ENCODE results near the gene ZNF709.

The ZNF709 gene

GRCh38 chr19:12453495-12453894, 31.1 kb downstream of the ZNF709 start:
- H3K18ac ChIP-seq (ENCODE audit: low read length) = no peak overlapping the region
- DNase-seq (ENCODE audit: low spot score) = no peak
- H3K23ac ChIP-seq (ENCODE audit: low read depth, low read length, poor library complexity) = no peak overlapping the region
- H2AFZ ChIP-seq (ENCODE audit: low read length) = no peak overlapping the region
- no peak overlapping the region for H3K4me3 ChIP-seq (ENCODE audit: low read length in 2 of 2)
- no peak overlapping the region for H2BK12ac ChIP-seq (ENCODE audit: low read length)
- no peak overlapping the region for H2BK15ac ChIP-seq (ENCODE audit: low read length)
- no peaks in the 10 kb centered on the region for H3K27me3 ChIP-seq (ENCODE audit: control insufficient read depth in 3 of 3, insufficient read depth in 3 of 3, low read depth in 1 of 3, low read length in 3 of 3)
- H3K79me1 ChIP-seq (ENCODE audit: low read depth, low read length) = no peaks in the 10 kb centered on the region
- WGBS, 2 donors (ENCODE audit: extremely low coverage in 2 of 2, insufficient read length in 2 of 2, insufficient replicate concordance in 1 of 2) = no CpG with 5 or more reads among the region's 6 CpGs
- H3K9ac ChIP-seq (ENCODE audit: low read depth, low read length, poor library complexity) = no peak overlapping the region
- H3K14ac ChIP-seq (ENCODE audit: low read length) = no peak overlapping the region
- no peaks in the 10 kb centered on the region for H3K4me1 ChIP-seq (ENCODE audit: control insufficient read depth in 2 of 2, insufficient read depth in 1 of 2, low read depth in 1 of 2, low read length in 2 of 2)
- no peak overlapping the region for H3K4ac ChIP-seq (ENCODE audit: low read length)
- peaks cover 0 to 31% of the 10 kb centered on the region in 2 donors for H3K36me3 ChIP-seq (replicated peaks in 1 of 2; ENCODE audit: control insufficient read depth in 2 of 2, insufficient read depth in 2 of 2, low read length in 2 of 2)
- H2BK5ac ChIP-seq (ENCODE audit: low read length) = no peak overlapping the region
- no peak overlapping the region for H4K91ac ChIP-seq (ENCODE audit: low read depth, low read length, poor library complexity)
- H3K4me2 ChIP-seq (ENCODE audit: insufficient read depth, low read length, poor library complexity, severe bottlenecking) = no peak overlapping the region
- peaks cover 15 to 89% of the 10 kb centered on the region in 2 donors for H3K9me3 ChIP-seq (replicated peaks in 1 of 2; ENCODE audit: control insufficient read depth in 2 of 2, insufficient read depth in 1 of 2, low read depth in 1 of 2, low read length in 2 of 2)
- H2BK120ac ChIP-seq (ENCODE audit: low read depth, low read length) = no peak overlapping the region
- no peak overlapping the region for H2AK5ac ChIP-seq (ENCODE audit: low read depth, low read length)
- H3K27ac ChIP-seq (replicated peaks; ENCODE audit: low read length) = no peak overlapping the region
- H4K8ac ChIP-seq (ENCODE audit: low read depth, low read length) = no peak overlapping the region

- Histone ChIP-seq H3K79me1 (ENCODE audit: low read depth, low read length) (no peaks in the 10 kb centered on the region), H3K27ac (replicated peaks; ENCODE audit: low read length) (no peak overlapping the region), H4K8ac (ENCODE audit: low read depth, low read length) (no peak overlapping the region), H3K4me2 (ENCODE audit: insufficient read depth, low read length, poor library complexity, severe bottlenecking) (no peak overlapping the region), H3K27me3 (ENCODE audit: control insufficient read depth in 3 of 3, insufficient read depth in 3 of 3, low read depth in 1 of 3, low read length in 3 of 3) (no peaks in the 10 kb centered on the region), H3K23ac (ENCODE audit: low read depth, low read length, poor library complexity) (no peak overlapping the region), H4K91ac (ENCODE audit: low read depth, low read length, poor library complexity) (no peak overlapping the region), H3K9me3 (replicated peaks in 1 of 2; ENCODE audit: control insufficient read depth in 2 of 2, insufficient read depth in 1 of 2, low read depth in 1 of 2, low read length in 2 of 2) (peaks cover 15 to 73% of the 10 kb centered on the region in 2 donors), H3K14ac (ENCODE audit: low read length) (no peak overlapping the region), H2BK5ac (ENCODE audit: low read length) (no peak overlapping the region), H3K9ac (ENCODE audit: low read depth, low read length, poor library complexity) (no peak overlapping the region), H2BK12ac (ENCODE audit: low read length) (no peak overlapping the region), H3K4me1 (ENCODE audit: control insufficient read depth in 2 of 2, insufficient read depth in 1 of 2, low read depth in 1 of 2, low read length in 2 of 2) (no peaks in the 10 kb centered on the region), H2BK120ac (ENCODE audit: low read depth, low read length) (no peak overlapping the region), H3K4me3 (ENCODE audit: low read length in 2 of 2) (no peak overlapping the region), H2AK5ac (ENCODE audit: low read depth, low read length) (no peak overlapping the region), H3K36me3 (replicated peaks in 1 of 2; ENCODE audit: control insufficient read depth in 2 of 2, insufficient read depth in 2 of 2, low read length in 2 of 2) (peaks cover 0 to 8% of the 10 kb centered on the region in 2 donors), H2AFZ (ENCODE audit: low read length) (no peak overlapping the region), H2BK15ac (ENCODE audit: low read length) (no peak overlapping the region), H3K18ac (ENCODE audit: low read length) (no peak overlapping the region), H3K4ac (ENCODE audit: low read length) (no peak overlapping the region)
- WGBS, 2 donors (ENCODE audit: extremely low coverage in 2 of 2, insufficient read length in 2 of 2, insufficient replicate concordance in 1 of 2) = no CpG with 5 or more reads among the region's 10 CpGs
- DNase-seq (ENCODE audit: low spot score) = no peak
Observed at GRCh38 chr19:12450844-12451243, 33.8 kb downstream of the ZNF709 start.

GRCh38 chr19:12448808-12449207, 35.8 kb downstream of the ZNF709 start:
- Histone ChIP-seq H2BK120ac (ENCODE audit: low read depth, low read length) (no peak overlapping the region), H3K27me3 (ENCODE audit: control insufficient read depth in 3 of 3, insufficient read depth in 3 of 3, low read depth in 1 of 3, low read length in 3 of 3) (no peaks in the 10 kb centered on the region), H3K79me1 (ENCODE audit: low read depth, low read length) (no peaks in the 10 kb centered on the region), H3K4ac (ENCODE audit: low read length) (no peak overlapping the region), H3K14ac (ENCODE audit: low read length) (no peak overlapping the region), H3K9me3 (replicated peaks in 1 of 2; ENCODE audit: control insufficient read depth in 2 of 2, insufficient read depth in 1 of 2, low read depth in 1 of 2, low read length in 2 of 2) (peaks cover 11 to 55% of the 10 kb centered on the region in 2 donors), H3K9ac (ENCODE audit: low read depth, low read length, poor library complexity) (no peak overlapping the region), H3K23ac (ENCODE audit: low read depth, low read length, poor library complexity) (no peak overlapping the region), H3K4me2 (ENCODE audit: insufficient read depth, low read length, poor library complexity, severe bottlenecking) (no peak overlapping the region), H2AFZ (ENCODE audit: low read length) (no peak overlapping the region), H2AK5ac (ENCODE audit: low read depth, low read length) (no peak overlapping the region), H4K91ac (ENCODE audit: low read depth, low read length, poor library complexity) (no peak overlapping the region), H3K4me3 (ENCODE audit: low read length in 2 of 2) (no peak overlapping the region), H3K27ac (replicated peaks; ENCODE audit: low read length) (no peak overlapping the region), H4K8ac (ENCODE audit: low read depth, low read length) (no peak overlapping the region), H2BK15ac (ENCODE audit: low read length) (no peak overlapping the region), H2BK5ac (ENCODE audit: low read length) (no peak overlapping the region), H3K18ac (ENCODE audit: low read length) (no peak overlapping the region), H3K4me1 (ENCODE audit: control insufficient read depth in 2 of 2, insufficient read depth in 1 of 2, low read depth in 1 of 2, low read length in 2 of 2) (no peaks in the 10 kb centered on the region), H2BK12ac (ENCODE audit: low read length) (no peak overlapping the region), H3K36me3 (replicated peaks in 1 of 2; ENCODE audit: control insufficient read depth in 2 of 2, insufficient read depth in 2 of 2, low read length in 2 of 2) (peaks cover 0 to 6% of the 10 kb centered on the region in 2 donors)
- WGBS, 2 donors (ENCODE audit: extremely low coverage in 2 of 2, insufficient read length in 2 of 2, insufficient replicate concordance in 1 of 2) = no CpG with 5 or more reads among the region's 2 CpGs
- DNase-seq (ENCODE audit: low spot score) = no peak

GRCh38 chr19:12440541-12441316, 43.9 kb downstream of the ZNF709 start, which contains the start of gene ZNF443:
Gene ZNF443, minus strand, starts transcription at chr19:12441021. Its CDS starts 107 bp downstream, at chr19:12440914.
- Histone ChIP-seq H3K79me1 (ENCODE audit: low read depth, low read length) (no peaks in the 10 kb centered on the region), H4K8ac (ENCODE audit: low read depth, low read length) (no peak within 1 kb of the TSS), H2BK12ac (ENCODE audit: low read length) (no peak within 1 kb of the TSS), H3K9ac (ENCODE audit: low read depth, low read length, poor library complexity) (peak within 1 kb of the TSS; percentile 86), H3K4me2 (ENCODE audit: insufficient read depth, low read length, poor library complexity, severe bottlenecking) (peak within 1 kb of the TSS; percentile 66), H3K14ac (ENCODE audit: low read length) (no peak within 1 kb of the TSS), H2BK120ac (ENCODE audit: low read depth, low read length) (no peak within 1 kb of the TSS), H3K36me3 (replicated peaks in 1 of 2; ENCODE audit: control insufficient read depth in 2 of 2, insufficient read depth in 2 of 2, low read length in 2 of 2) (no peaks in the 10 kb centered on the region), H3K4me3 (ENCODE audit: low read length in 2 of 2) (peak within 1 kb of the TSS; percentile 88 to 94), H3K27ac (replicated peaks; ENCODE audit: low read length) (peak within 1 kb of the TSS; percentile 94), H2BK5ac (ENCODE audit: low read length) (peak within 1 kb of the TSS; percentile 87), H4K91ac (ENCODE audit: low read depth, low read length, poor library complexity) (no peak within 1 kb of the TSS), H2AFZ (ENCODE audit: low read length) (peak within 1 kb of the TSS; percentile 93), H3K23ac (ENCODE audit: low read depth, low read length, poor library complexity) (peak within 1 kb of the TSS; percentile 90), H3K4me1 (ENCODE audit: control insufficient read depth in 2 of 2, insufficient read depth in 1 of 2, low read depth in 1 of 2, low read length in 2 of 2) (no peaks in the 10 kb centered on the region), H3K4ac (ENCODE audit: low read length) (no peak within 1 kb of the TSS), H2BK15ac (ENCODE audit: low read length) (no peak within 1 kb of the TSS), H2AK5ac (ENCODE audit: low read depth, low read length) (no peak within 1 kb of the TSS), H3K27me3 (ENCODE audit: control insufficient read depth in 3 of 3, insufficient read depth in 3 of 3, low read depth in 1 of 3, low read length in 3 of 3) (no peaks in the 10 kb centered on the region), H3K9me3 (replicated peaks in 1 of 2; ENCODE audit: control insufficient read depth in 2 of 2, insufficient read depth in 1 of 2, low read depth in 1 of 2, low read length in 2 of 2) (peaks cover 0 to 6% of the 10 kb centered on the region in 2 donors), H3K18ac (ENCODE audit: low read length) (peak within 1 kb of the TSS; percentile 96)
- no CpG with 5 or more reads among the region's 59 CpGs for WGBS, 2 donors (ENCODE audit: extremely low coverage in 2 of 2, insufficient read length in 2 of 2, insufficient replicate concordance in 1 of 2)
- DNase-seq (ENCODE audit: low spot score) = peak; percentile 96
